Caco-2 (cell line): Measurements from ENCODE around the gene FHAD1. TPM values are rescaled to one million over a fixed set of nuclear protein-coding genes. Genes with fewer than 3 reads are reported as not detected.

Source experiments
- BruUV-seq: library from RNA; stranded (reverse); fragments of 400-500 nt; replicated peaks from 2 replicates; lab custom pipeline; 2021; lab: Mats Ljungman, UMichigan
- CTCF ChIA-PET: fragments of 300-600 bp; sonication (Branson Sonifier 250); formaldehyde crosslinking; loops from one replicate; lab custom pipeline; 2022; ENCODE audit warnings: antibody characterized with exemption; lab: Charles Lee
- POLR2A ChIA-PET: fragments of 300-600 bp; sonication (Branson Sonifier 250); formaldehyde crosslinking; loops from one replicate; lab custom pipeline; 2022; ENCODE audit warnings: antibody characterized with exemption; lab: Charles Lee
- DNase-seq, 2 experiments: peaks; one replicate each; pipeline versions ENCODE4 v3.0.0 to v3.0.0-alpha.2; 2020 to 2022
- H3K27me3 ChIP-seq: replicated peaks from 2 replicates; pipeline ENCODE4 v1.6.0; 2011; ENCODE audit warnings: low read length; ENCODE audit not compliant: control insufficient read depth, insufficient read depth
- H3K36me3 ChIP-seq: 2 replicates; pipeline ENCODE4 v1.5.1; 2011; ENCODE audit warnings: low read length; ENCODE audit not compliant: control insufficient read depth, insufficient read depth
- H3K4me1 ChIP-seq: fragments of 250-450 bp; sonication (Bioruptor Pico); 2 replicates; pipeline ENCODE4 v1.5.1; 2020; ENCODE audit warnings: mild to moderate bottlenecking
- H3K4me3 ChIP-seq: 2 replicates; pipeline ENCODE4 v1.5.1; 2011; ENCODE audit warnings: low read depth, mild to moderate bottlenecking, control low read depth, low read length
- H3K9me3 ChIP-seq: fragments of 250-450 bp; sonication (Bioruptor Pico); 2 replicates; pipeline ENCODE4 v1.5.1; 2020; ENCODE audit warnings: mild to moderate bottlenecking, moderate library complexity
- H3K27ac Mint-ChIP-seq: one replicate; pipeline ENCODE4 v1.8.0; 2022; ENCODE audit warnings: mixed read lengths; ENCODE audit not compliant: unreplicated experiment
- H3K27me3 Mint-ChIP-seq: one replicate; pipeline ENCODE4 v1.8.0; 2022; ENCODE audit warnings: mixed read lengths; ENCODE audit not compliant: insufficient read depth, unreplicated experiment
- H3K36me3 Mint-ChIP-seq: one replicate; pipeline ENCODE4 v1.8.0; 2022; ENCODE audit warnings: mild to moderate bottlenecking, mixed read lengths; ENCODE audit not compliant: insufficient read depth, unreplicated experiment
- H3K4me1 Mint-ChIP-seq: one replicate; pipeline ENCODE4 v1.8.0; 2022; ENCODE audit warnings: low read depth, mixed read lengths; ENCODE audit not compliant: unreplicated experiment
- H3K4me3 Mint-ChIP-seq: one replicate; pipeline ENCODE4 v1.8.0; 2022; ENCODE audit warnings: mild to moderate bottlenecking, moderate library complexity, mixed read lengths; ENCODE audit not compliant: unreplicated experiment
- H3K9me3 Mint-ChIP-seq: one replicate; pipeline ENCODE4 v1.8.0; 2022; ENCODE audit warnings: mixed read lengths; ENCODE audit not compliant: unreplicated experiment
- intact Hi-C: fragments of 100-400 bp; cut with micrococcal nuclease; formaldehyde crosslinking; loops from one replicate; pipeline ENCODE4 v1.10.0; 2022; ENCODE audit not compliant: unreplicated experiment
- total RNA-seq: library from RNA; stranded (reverse); gene quantifications from 2 replicates; pipeline ENCODE4 v1.2.3, GENCODE V29; 2022
- TF ChIP-seq, protein P1 (sequence below), 2 experiments: fragments of 200-600 bp in 1 of 2; IDR thresholded peaks; 1 replicate in 1 of 2; 2 replicates in 1 of 2; pipeline versions ENCODE4 v1.5.1 to v1.8.0; 2011 to 2022; ENCODE audit warnings: antibody characterized with exemption in 1 of 2, control low read depth in 1 of 2, inconsistent platforms in 1 of 2, low read depth in 1 of 2, low read length in 1 of 2, mild to moderate bottlenecking in 1 of 2, moderate library complexity in 1 of 2; ENCODE audit not compliant: insufficient read depth in 1 of 2, severe bottlenecking in 1 of 2, unreplicated experiment in 1 of 2

Gene FHAD1
- total RNA-seq, 1 experiment from 2014 or later = 0.18 TPM

DNA sequence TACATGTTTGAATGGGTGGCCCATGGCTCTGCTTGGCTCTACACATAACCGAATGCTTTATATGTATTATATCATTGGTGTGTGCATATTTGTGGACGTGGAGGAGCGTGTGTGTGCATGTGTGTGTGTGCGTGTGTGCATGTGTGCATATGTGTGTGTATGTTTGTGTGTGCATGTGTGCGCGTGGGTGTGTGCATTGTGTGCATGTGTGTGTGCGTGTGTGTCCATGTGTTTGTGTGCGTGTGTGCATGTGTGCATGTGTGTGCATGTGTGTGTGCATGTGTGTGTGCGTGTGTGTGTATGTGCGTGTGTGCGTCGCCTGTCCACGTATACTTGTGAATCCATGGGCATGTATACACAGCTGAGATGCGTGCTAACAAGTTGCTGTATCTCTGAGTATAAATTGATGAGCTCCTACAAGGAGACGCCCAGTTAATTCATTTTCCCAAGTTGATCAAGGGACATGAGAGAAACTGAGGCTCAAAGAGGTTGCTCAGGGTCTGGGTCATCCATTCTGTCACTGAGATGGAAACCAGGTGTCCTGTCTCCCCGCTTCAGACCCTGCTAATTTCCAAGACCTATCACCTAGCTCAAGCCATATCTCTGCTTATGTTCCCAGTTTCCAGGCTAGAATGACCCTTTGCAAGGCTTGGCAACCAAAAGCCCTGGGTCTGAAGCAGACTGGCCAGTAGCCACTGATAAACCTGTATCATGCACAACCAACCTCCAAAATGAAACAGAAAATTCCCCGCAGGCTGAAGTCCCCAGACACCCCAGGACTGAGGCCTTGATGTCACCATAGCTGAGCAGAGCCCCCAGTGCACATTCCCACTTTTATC lies 188.4 kb downstream of the FHAD1 start:
- no peaks in the 10 kb centered on the region for H3K27me3 Mint-ChIP-seq
- H3K9me3 Mint-ChIP-seq = no peaks in the 10 kb centered on the region
- Histone ChIP-seq H3K9me3 (no peaks in the 10 kb centered on the region), H3K4me3 (no peak overlapping the region), H3K36me3 (no peaks in the 10 kb centered on the region), H3K4me1 (no peaks in the 10 kb centered on the region), H3K27me3 (no peaks in the 10 kb centered on the region)
- ChIA-PET CTCF (no interaction called here), POLR2A (interaction anchor here (0.6 kb wide), 1 partner anchor 610 kb away, joined by 6 read pairs; no protein-coding TSS in a partner anchor)
- TF ChIP-seq, protein P1, sequence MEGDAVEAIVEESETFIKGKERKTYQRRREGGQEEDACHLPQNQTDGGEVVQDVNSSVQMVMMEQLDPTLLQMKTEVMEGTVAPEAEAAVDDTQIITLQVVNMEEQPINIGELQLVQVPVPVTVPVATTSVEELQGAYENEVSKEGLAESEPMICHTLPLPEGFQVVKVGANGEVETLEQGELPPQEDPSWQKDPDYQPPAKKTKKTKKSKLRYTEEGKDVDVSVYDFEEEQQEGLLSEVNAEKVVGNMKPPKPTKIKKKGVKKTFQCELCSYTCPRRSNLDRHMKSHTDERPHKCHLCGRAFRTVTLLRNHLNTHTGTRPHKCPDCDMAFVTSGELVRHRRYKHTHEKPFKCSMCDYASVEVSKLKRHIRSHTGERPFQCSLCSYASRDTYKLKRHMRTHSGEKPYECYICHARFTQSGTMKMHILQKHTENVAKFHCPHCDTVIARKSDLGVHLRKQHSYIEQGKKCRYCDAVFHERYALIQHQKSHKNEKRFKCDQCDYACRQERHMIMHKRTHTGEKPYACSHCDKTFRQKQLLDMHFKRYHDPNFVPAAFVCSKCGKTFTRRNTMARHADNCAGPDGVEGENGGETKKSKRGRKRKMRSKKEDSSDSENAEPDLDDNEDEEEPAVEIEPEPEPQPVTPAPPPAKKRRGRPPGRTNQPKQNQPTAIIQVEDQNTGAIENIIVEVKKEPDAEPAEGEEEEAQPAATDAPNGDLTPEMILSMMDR (IDR thresholded peaks at IDR 0.05; ENCODE audit: insufficient read depth in 1 of 2, low read depth in 1 of 2, low read length in 1 of 2, severe bottlenecking in 1 of 2, unreplicated experiment in 1 of 2) = no peak
- intact Hi-C loops = no loop called here
- H3K4me1 Mint-ChIP-seq = no peaks in the 10 kb centered on the region
- H3K36me3 Mint-ChIP-seq = no peaks in the 10 kb centered on the region
- DNase-seq = no peak
- no peak overlapping the region for H3K4me3 Mint-ChIP-seq
- no TSS peak for BruUV-seq
- no peak overlapping the region for H3K27ac Mint-ChIP-seq

DNA sequence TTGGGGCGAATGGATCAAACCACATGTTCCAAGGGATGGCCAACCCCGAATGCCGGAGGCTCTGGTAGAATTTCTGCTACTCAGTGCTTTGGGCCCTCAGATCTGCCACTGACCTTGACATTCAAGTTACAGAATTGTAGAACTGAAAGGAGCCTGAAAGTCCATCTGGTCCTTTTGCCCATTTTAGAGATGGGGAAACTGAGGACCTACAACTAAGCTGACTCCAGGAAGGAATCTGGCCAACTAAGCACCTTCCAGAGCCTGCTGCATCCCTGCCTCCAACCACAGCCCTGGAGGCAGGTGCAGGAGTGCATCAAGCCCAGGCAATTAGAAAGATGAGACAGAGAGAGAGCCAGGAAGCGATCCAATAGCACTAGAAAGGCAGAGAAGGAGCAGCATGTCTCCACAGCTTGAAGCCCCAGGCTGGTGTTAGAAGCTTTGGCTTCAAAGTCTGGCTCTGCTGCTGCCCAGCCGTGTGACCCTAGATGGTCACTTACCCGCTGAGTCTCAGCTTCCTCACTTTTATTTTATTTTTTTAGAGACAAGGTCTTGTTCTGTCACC lies 189.9 kb downstream of the FHAD1 start:
- no peaks in the 10 kb centered on the region for H3K36me3 Mint-ChIP-seq
- Histone ChIP-seq H3K4me1 (no peaks in the 10 kb centered on the region), H3K27me3 (no peaks in the 10 kb centered on the region), H3K4me3 (no peak overlapping the region), H3K36me3 (no peaks in the 10 kb centered on the region), H3K9me3 (no peaks in the 10 kb centered on the region)
- H3K4me1 Mint-ChIP-seq = no peaks in the 10 kb centered on the region
- H3K4me3 Mint-ChIP-seq = no peak overlapping the region
- H3K27ac Mint-ChIP-seq = no peak overlapping the region
- no peak for DNase-seq
- no peaks in the 10 kb centered on the region for H3K27me3 Mint-ChIP-seq
- intact Hi-C loops = no loop called here
- TF ChIP-seq, protein P1 (IDR thresholded peaks at IDR 0.05; ENCODE audit: insufficient read depth in 1 of 2, low read depth in 1 of 2, low read length in 1 of 2, severe bottlenecking in 1 of 2, unreplicated experiment in 1 of 2) = no peak
- POLR2A ChIA-PET = no interaction called here
- CTCF ChIA-PET = no interaction called here
- BruUV-seq = no TSS peak
- H3K9me3 Mint-ChIP-seq = no peaks in the 10 kb centered on the region

DNA sequence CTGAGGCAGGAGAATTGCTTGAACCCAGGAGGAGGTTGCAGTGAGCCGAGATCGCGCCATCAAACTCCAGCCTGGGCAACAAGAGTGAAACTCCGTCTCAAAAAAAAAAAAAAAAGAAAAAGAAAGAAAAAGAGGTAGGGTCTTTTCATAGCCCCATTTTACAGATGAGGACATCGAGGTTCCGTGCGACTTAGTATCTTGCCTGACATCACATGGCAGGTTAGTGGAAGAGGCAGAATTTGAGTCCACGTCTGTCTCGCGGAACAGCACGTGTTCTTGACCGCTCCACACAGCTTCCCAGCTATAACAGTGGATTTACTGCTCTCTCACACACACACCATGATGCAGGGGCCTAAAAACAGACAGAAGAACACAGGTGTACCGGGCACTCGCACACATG lies 192.3 kb downstream of the FHAD1 start:
- H3K36me3 ChIP-seq = no peaks in the 10 kb centered on the region
- H3K9me3 Mint-ChIP-seq = no peaks in the 10 kb centered on the region
- BruUV-seq = no TSS peak
- H3K4me3 Mint-ChIP-seq = no peak overlapping the region
- no peaks in the 10 kb centered on the region for H3K27me3 ChIP-seq
- no peak overlapping the region for H3K4me3 ChIP-seq
- H3K36me3 Mint-ChIP-seq = no peaks in the 10 kb centered on the region
- intact Hi-C loops = no loop called here
- ChIA-PET POLR2A (no interaction called here), CTCF (no interaction called here)
- TF ChIP-seq, protein P1 (IDR thresholded peaks at IDR 0.05; ENCODE audit: insufficient read depth in 1 of 2, low read depth in 1 of 2, low read length in 1 of 2, severe bottlenecking in 1 of 2, unreplicated experiment in 1 of 2) = no peak
- no peaks in the 10 kb centered on the region for H3K9me3 ChIP-seq
- no peaks in the 10 kb centered on the region for H3K4me1 ChIP-seq
- no peak for DNase-seq
- no peaks in the 10 kb centered on the region for H3K27me3 Mint-ChIP-seq
- H3K27ac Mint-ChIP-seq = no peak overlapping the region
- H3K4me1 Mint-ChIP-seq = no peaks in the 10 kb centered on the region
